Testis (tissue), 3 donors: ENCODE measurements around the gene DENND2A. TPM values are rescaled to one million over a fixed set of nuclear protein-coding genes. Genes with fewer than 3 reads are reported as not detected.
"Not testable (repeated sequence)": the region's sequence is repeated elsewhere in the genome, so short reads cannot be mapped to it uniquely, and the experiment has no call there.

ENCODE experiments used
- DNase-seq: peaks from one replicate; pipeline ENCODE4 v3.0.0-alpha.2; 2019
- H3K27ac ChIP-seq, 2 donors: fragments of 200-600 bp; sonication (generic); one replicate each; pipeline ENCODE4 v1.5.1; 2019
- H3K27me3 ChIP-seq: fragments of 200-600 bp; sonication (generic); one replicate; pipeline ENCODE4 v1.5.1; 2019
- H3K36me3 ChIP-seq: fragments of 200-600 bp; sonication (generic); one replicate; pipeline ENCODE4 v1.5.1; 2017; ENCODE audit warnings: low read depth; ENCODE audit errors: missing control alignments
- H3K4me1 ChIP-seq: fragments of 200-600 bp; sonication (generic); one replicate; pipeline ENCODE4 v1.5.1; 2019
- H3K4me3 ChIP-seq, 2 donors: fragments of 200-600 bp; sonication (generic); one replicate each; pipeline ENCODE4 v1.5.1; 2017 to 2019
- H3K9me3 ChIP-seq: fragments of 200-600 bp; sonication (generic); one replicate; pipeline ENCODE4 v1.5.1; 2017
- CTCF ChIP-seq, 3 experiments: fragments of 450-650 bp in 2 of 3; fragments of 200-600 bp in 1 of 3; sonication (generic) in 1 of 3; IDR thresholded peaks; one replicate each; pipeline ENCODE4 v1.5.1; 2016 to 2019; ENCODE audit warnings: antibody characterized with exemption in 3 of 3, mild to moderate bottlenecking in 2 of 3, moderate library complexity in 1 of 3
- POLR2A ChIP-seq: fragments of 450-650 bp; IDR thresholded peaks from one replicate; pipeline ENCODE4 v1.6.1; 2017; ENCODE audit warnings: antibody characterized with exemption, mild to moderate bottlenecking, moderate library complexity
- WGBS, 2 donors: methylation state at CpG; one replicate each; pipeline ENCODE4 v1.1.5; 2018; 5-methylcytosine and 5-hydroxymethylcytosine counted together
- intact Hi-C: fragments of 100-400 bp; cut with DNase I; formaldehyde crosslinking; loops from one replicate; pipeline ENCODE4 v1.15.1; 2023; ENCODE audit warnings: low total_unique reads
- polyA plus RNA-seq: library from polyadenylated mRNA; stranded (reverse); fragments of 350-450 nt; fragmentation: Illumina TruSeq; extraction: RNeasy Lipid Tissue Mini Kit (QIAGEN cat#74804); gene quantifications from one replicate; pipeline ENCODE4 v1.2.3, GENCODE V29; 2014; ENCODE audit warnings: low read depth, low replicate concordance; ENCODE audit not compliant: insufficient read depth
- total RNA-seq, 2 donors: library from RNA; depleted of rRNA; stranded (reverse); fragments of >200 nt; gene quantifications; one replicate each; pipeline ENCODE4 v1.2.3, GENCODE V29; 2016

DENND2A gene
- total and polyA plus RNA-seq, 3 donors from 2014 or later: 4.1 to 8.5 (median 5.5) TPM

DNA sequence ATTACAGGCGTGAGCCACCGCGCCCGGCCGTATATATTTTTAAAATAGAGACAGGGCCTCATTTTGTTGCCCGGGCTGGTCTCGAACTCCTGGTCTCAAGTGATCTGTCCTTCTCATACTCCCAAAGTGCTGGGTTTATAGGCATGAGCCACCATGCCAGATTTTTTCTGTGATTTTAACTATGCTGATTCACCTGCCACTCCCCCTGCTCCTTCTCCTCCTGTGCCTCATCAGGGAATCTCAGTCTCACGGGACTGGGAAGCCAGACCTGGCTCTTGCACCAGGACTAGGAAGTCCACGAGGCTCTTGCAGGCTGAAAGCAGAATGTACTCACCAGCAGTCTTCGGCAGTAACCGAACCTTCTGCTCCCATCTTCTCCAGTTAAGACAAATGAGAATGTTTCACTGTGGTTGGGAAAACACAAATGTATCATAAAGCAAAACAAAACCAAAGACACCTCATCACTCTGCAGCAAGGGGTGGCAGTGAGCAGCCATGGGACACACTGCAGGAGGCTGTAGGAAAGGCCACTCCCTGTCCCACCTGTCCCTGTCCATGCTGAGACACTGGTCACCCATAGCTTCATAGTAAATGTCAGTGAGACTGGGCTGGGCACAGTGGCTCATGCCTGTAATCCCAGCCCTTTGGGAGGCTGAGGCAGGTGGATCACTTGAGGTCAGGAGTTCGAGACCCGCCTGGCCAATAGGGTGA is 82.6 kb downstream of the DENND2A start:
- no peaks in the 10 kb centered on the region for H3K36me3 ChIP-seq
- no peaks in the 10 kb centered on the region for H3K27me3 ChIP-seq
- H3K27ac ChIP-seq: no peak overlapping the region
- TF ChIP-seq POLR2A (no peak), CTCF (IDR thresholded peaks at IDR 0.05) (no peak)
- WGBS, 2 donors: 93 to 96% methylated on average over 11 to 13 of the region's 13 CpGs
- H3K4me1 ChIP-seq: no peaks in the 10 kb centered on the region
- intact Hi-C loops: no loop called here
- no peaks in the 10 kb centered on the region for H3K9me3 ChIP-seq
- H3K4me3 ChIP-seq: no peak overlapping the region
- no peak for DNase-seq

DNA sequence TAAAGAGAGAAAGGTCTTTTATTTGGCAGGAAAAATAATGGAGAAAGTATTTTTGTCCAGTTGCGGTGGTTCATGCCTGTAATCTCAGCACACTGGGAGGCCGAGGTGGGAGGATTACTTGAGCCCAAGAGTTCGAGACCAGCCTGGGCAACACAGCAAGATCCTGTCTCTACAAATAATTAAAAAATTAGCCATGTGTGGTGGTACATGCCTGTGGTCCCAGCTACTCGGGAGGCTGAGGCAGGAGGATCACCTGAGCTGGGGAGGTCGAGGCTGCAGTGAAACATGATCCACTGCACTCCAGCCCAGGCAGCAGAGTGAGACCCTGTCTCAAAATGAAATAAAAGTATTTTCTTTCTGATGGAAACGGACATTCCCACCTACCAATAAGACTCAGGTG is 83.5 kb downstream of the DENND2A start:
- Histone ChIP-seq H3K27me3 (no peaks in the 10 kb centered on the region), H3K4me3 (no peak overlapping the region), H3K27ac (no peak overlapping the region), H3K36me3 (no peaks in the 10 kb centered on the region), H3K4me1 (no peaks in the 10 kb centered on the region), H3K9me3 (no peaks in the 10 kb centered on the region)
- intact Hi-C loops: no loop called here
- DNase-seq: no peak
- WGBS, 2 donors: 92 to 93% methylated on average over 6 of the region's 6 CpGs
- TF ChIP-seq CTCF (IDR thresholded peaks at IDR 0.05) (no peak), POLR2A (no peak)

GRCh38 chr7:140553236-140553635 is 87.4 kb downstream of the DENND2A start:
- DNase-seq, H3K9me3 ChIP-seq, H3K4me3 ChIP-seq, H3K27me3 ChIP-seq, H3K27ac ChIP-seq, H3K36me3 ChIP-seq, H3K4me1 ChIP-seq, intact Hi-C loops: not testable (repeated sequence)
- WGBS, 2 donors: 87 to 89% methylated on average over 10 of the region's 10 CpGs

DNA sequence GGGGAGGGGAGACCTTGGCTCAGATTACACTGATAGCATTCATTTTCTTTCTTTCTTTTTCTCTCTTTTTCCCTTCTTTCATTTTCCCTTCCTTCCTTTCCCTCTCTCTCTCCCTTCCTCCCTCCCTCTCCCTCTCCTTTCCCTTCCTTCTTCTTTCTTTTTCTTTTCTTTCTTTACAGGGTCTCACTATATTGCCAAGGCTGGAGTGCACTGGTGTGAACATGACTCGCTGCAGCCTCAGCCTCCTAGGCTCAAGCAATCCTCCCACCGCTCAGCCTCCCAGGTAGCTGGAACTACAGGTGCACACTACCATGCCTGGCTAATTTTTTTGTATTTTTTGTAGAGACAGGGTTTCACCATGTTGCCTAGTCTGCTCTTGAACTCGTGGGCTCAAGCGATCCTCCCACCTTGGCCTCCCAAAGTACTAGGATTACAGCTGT is 88.4 kb downstream of the DENND2A start:
- no peaks in the 10 kb centered on the region for H3K27me3 ChIP-seq
- TF ChIP-seq POLR2A (no peak), CTCF (IDR thresholded peaks at IDR 0.05) (no peak)
- whole genome bisulfite sequencing, 2 donors: 93% methylated on average over 4 of the region's 4 CpGs
- no peak overlapping the region for H3K27ac ChIP-seq
- no peaks in the 10 kb centered on the region for H3K4me1 ChIP-seq
- intact Hi-C loops: no loop called here
- DNase-seq: no peak
- no peaks in the 10 kb centered on the region for H3K9me3 ChIP-seq
- no peak overlapping the region for H3K4me3 ChIP-seq
- no peaks in the 10 kb centered on the region for H3K36me3 ChIP-seq

GRCh38 chr7:140551355-140552239 is 89.0 kb downstream of the DENND2A start:
- intact Hi-C loops: no loop called here
- no peak for DNase-seq
- 88 to 92% methylated on average over 10 of the region's 10 CpGs for WGBS, 2 donors

More at GRCh38 chr7:140551355-140552239, 89.0 kb downstream of the DENND2A start:
- Histone ChIP-seq H3K4me1 (no peaks in the 10 kb centered on the region), H3K4me3 (no peak overlapping the region), H3K27ac (no peak overlapping the region), H3K27me3 (no peaks in the 10 kb centered on the region), H3K9me3 (no peaks in the 10 kb centered on the region), H3K36me3 (no peaks in the 10 kb centered on the region)
- TF ChIP-seq CTCF (IDR thresholded peaks at IDR 0.05) (no peak), POLR2A (no peak)
